Endothelial cell of umbilical vein (primary cell): Measurements from ENCODE around the gene PRPF8.

Source experiments
- EZH2 ChIP-seq: IDR thresholded peaks from 2 replicates; pipeline ENCODE4 v1.6.1; 2012; ENCODE audit warnings: borderline replicate concordance, low read depth, mild to moderate bottlenecking, moderate library complexity, low read length, inconsistent platforms; ENCODE audit not compliant: severe bottlenecking
- FOS ChIP-seq: IDR thresholded peaks from 2 replicates; pipeline ENCODE4 v1.6.1; 2011; ENCODE audit warnings: mild to moderate bottlenecking, low read length, moderate library complexity, borderline replicate concordance; ENCODE audit not compliant: insufficient read depth
- GATA2 ChIP-seq: IDR thresholded peaks from 2 replicates; pipeline ENCODE4 v1.7.0; 2011; ENCODE audit warnings: low read depth, mild to moderate bottlenecking, moderate library complexity, mixed read lengths, low read length; ENCODE audit not compliant: insufficient read length, insufficient read depth
- JUN ChIP-seq: IDR thresholded peaks from 2 replicates; pipeline ENCODE4 v1.6.1; 2011; ENCODE audit warnings: borderline replicate concordance, low read depth; ENCODE audit not compliant: insufficient read length, insufficient read depth
- MYC ChIP-seq: IDR thresholded peaks from one replicate; pipeline ENCODE4 v1.6.1; 2011; ENCODE audit warnings: mild to moderate bottlenecking, low read depth, low read length
- POLR2A ChIP-seq: IDR thresholded peaks from 2 replicates; pipeline ENCODE4 v1.6.1; 2012; ENCODE audit warnings: low read depth, mild to moderate bottlenecking, control low read depth, low read length
- POLR2AphosphoS5 ChIP-seq: IDR thresholded peaks from 2 replicates; pipeline ENCODE4 v1.6.1; 2012; ENCODE audit warnings: low read depth, mild to moderate bottlenecking, control low read depth, low read length, moderate library complexity; ENCODE audit not compliant: insufficient read depth
- TF ChIP-seq, protein P1 (sequence below), 2 donors: IDR thresholded peaks; 1 replicate in 1 of 2; 2 replicates in 1 of 2; pipeline ENCODE4 v1.5.1; 2011; ENCODE audit warnings: low read length in 2 of 2, mild to moderate bottlenecking in 2 of 2, moderate library complexity in 2 of 2, control low read depth in 1 of 2, inconsistent platforms in 1 of 2, low read depth in 1 of 2; ENCODE audit not compliant: insufficient read depth in 1 of 2; ENCODE audit errors: extremely low read depth in 1 of 2
- TF ChIP-seq, protein P2 (sequence below): IDR thresholded peaks from 2 replicates; pipeline ENCODE4 v1.6.1; 2011; ENCODE audit not compliant: insufficient read depth, insufficient read length

DNA sequence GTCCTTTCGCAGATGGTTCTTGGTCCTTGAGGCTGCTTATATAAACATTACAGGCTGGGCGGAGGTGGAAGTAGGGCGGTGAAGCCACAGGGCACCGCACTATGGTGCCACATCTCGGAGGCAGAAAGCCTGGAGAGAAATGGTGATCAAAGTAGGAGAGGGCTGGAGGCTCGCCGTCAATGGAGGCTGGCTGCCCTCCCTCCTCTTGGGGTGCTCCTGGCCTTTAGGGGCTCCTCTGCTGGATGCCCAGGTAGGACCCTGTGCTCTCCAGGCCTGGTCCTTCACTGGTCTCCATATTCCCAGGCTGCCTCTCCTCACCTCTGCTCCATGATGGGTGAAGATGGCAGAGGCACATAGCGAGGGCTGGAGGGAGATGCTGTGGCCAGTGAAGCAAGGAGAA lies 27.6 kb upstream of the PRPF8 start:
- TF ChIP-seq, protein P1, sequence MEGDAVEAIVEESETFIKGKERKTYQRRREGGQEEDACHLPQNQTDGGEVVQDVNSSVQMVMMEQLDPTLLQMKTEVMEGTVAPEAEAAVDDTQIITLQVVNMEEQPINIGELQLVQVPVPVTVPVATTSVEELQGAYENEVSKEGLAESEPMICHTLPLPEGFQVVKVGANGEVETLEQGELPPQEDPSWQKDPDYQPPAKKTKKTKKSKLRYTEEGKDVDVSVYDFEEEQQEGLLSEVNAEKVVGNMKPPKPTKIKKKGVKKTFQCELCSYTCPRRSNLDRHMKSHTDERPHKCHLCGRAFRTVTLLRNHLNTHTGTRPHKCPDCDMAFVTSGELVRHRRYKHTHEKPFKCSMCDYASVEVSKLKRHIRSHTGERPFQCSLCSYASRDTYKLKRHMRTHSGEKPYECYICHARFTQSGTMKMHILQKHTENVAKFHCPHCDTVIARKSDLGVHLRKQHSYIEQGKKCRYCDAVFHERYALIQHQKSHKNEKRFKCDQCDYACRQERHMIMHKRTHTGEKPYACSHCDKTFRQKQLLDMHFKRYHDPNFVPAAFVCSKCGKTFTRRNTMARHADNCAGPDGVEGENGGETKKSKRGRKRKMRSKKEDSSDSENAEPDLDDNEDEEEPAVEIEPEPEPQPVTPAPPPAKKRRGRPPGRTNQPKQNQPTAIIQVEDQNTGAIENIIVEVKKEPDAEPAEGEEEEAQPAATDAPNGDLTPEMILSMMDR (IDR thresholded peaks at IDR 0.05; ENCODE audit: extremely low read depth in 1 of 2, insufficient read depth in 1 of 2, low read depth in 1 of 2, low read length in 2 of 2): no peak
- no peak for TF ChIP-seq POLR2A
- TF ChIP-seq FOS: no peak
- TF ChIP-seq JUN: no peak
- TF ChIP-seq POLR2AphosphoS5: no peak
- TF ChIP-seq, protein P2, sequence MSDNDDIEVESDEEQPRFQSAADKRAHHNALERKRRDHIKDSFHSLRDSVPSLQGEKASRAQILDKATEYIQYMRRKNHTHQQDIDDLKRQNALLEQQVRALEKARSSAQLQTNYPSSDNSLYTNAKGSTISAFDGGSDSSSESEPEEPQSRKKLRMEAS: no peak
- no peak for TF ChIP-seq EZH2
- TF ChIP-seq GATA2: no peak
- no peak for TF ChIP-seq MYC
